HG02571 (cell line): ENCODE measurements around the gene RAB11FIP3.

Source experiments
- ATAC-seq: cut with Tn5 transposase; IDR thresholded peaks from one replicate; pipeline ENCODE4 v1.9.1; 2021; ENCODE audit warnings: mild to moderate bottlenecking, moderate library complexity; ENCODE audit not compliant: unreplicated experiment

Gene RAB11FIP3

DNA sequence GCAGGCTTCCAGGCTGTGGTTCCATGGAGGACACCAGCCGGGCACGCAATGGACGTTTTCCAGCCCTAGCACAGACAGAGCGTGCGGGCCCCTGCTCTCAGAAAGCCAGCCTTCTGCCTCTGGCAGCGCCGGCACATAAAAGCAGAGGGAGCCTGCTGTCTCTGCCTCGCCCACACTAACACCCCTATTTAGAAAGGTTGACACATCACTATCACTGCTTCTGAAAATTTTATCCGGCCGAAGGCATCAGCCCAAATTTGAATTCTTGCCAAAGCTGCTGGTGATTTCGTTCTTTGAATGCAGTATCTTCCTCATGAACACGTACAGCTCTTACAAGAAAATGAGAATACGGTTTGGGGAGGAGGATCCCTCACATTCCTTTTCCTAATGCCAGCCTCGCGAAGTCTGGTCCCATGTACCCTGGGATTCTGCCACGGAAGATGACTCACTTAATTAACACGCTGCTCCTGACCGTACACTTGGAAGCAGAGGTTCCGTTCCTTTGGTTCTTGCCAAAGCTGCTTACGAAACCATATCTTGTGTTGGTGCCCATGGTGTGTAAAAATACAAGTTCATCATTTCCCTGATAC lies 1.3 kb upstream of the RAB11FIP3 start:
- no peak for ATAC-seq

DNA sequence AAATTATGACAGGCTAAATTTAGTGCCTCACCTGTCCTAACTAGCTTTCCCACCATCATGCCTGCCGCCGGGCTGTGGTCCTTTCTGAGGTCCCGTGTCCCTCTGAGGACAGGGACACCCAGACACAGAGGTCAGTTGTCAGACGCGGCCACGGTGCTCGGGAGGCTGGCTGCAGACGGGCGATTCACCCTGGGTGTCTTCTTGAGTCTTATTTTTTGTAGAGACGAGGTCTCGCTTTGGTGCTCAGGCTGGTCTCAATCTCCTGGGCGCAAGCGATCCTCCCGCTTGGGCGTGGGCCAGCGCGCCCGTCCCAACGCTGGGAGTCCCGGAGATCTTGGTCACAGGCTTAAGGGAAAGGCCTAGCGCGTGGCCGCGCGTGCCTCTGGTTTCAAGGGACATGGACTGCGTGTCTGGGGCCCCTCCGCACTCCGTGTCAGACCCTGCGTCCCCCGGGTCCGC lies 797 bp upstream of the RAB11FIP3 start:
- ATAC-seq: no peak

DNA sequence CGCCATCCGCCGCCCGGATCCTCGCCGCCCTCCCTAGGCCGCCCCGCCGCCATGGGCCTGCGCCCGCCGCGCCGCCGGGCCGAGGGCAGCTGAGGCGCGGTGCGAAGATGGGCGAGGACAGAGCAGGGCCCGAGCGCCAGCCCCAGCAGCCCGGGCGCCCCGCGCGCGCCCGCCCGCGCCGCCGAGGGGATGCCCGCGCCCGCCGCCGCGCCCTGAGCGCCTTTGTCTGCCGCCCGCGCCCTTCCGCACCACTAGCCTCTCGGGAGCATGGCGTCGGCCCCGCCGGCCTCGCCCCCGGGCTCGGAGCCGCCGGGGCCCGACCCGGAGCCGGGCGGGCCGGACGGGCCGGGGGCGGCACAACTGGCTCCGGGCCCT lies 278 bp downstream of the RAB11FIP3 start:
- peak; percentile 23 for ATAC-seq

- peak; percentile 14 for ATAC-seq
Measured at GRCh38 chr16:426115-426905, 861 bp downstream of the RAB11FIP3 start.

- no peak for ATAC-seq
Measured at GRCh38 chr16:426906-427249, 1.4 kb downstream of the RAB11FIP3 start.

- no peak for ATAC-seq
Measured at GRCh38 chr16:427250-427649, 1.8 kb downstream of the RAB11FIP3 start.

DNA sequence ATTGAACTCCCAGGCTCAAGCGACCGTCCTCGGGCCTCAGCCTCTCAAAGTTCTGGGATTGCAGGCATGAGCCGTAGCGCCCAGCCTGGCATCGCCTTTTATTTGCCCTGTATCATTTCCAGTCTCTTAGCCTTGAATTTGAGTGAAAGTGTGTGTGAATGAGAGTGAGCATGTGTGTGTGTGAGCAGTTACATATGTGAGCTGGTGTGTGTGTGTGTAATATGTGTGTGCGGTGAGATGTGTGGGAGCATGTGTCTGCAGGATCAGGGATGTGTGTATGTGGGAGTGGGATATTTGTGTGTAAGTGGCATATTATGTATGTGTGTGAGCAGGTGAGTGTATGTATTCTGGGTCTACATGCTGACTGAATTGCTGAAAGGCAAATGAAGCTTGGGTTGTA lies 5.5 kb downstream of the RAB11FIP3 start:
- no peak for ATAC-seq

DNA sequence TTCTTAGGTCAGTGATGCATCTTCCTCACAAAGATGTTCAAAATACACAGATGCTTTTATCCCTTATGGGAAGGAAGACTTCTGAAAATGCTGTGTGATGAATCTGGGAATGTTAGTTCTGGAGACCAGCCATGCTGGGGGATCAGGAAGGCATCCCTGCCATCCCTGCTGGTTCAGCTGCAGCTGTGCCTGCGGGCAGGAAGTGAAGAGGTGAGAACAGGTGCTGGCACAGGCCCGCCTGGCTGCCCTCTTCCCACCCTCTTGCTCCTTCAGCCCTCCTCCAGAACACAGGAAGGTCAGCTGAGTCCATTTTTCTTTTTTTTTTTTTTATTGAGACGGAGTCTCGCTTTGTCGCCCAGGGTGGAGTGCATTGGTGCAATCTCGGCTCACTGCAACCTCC lies 15.2 kb downstream of the RAB11FIP3 start:
- ATAC-seq: no peak

DNA sequence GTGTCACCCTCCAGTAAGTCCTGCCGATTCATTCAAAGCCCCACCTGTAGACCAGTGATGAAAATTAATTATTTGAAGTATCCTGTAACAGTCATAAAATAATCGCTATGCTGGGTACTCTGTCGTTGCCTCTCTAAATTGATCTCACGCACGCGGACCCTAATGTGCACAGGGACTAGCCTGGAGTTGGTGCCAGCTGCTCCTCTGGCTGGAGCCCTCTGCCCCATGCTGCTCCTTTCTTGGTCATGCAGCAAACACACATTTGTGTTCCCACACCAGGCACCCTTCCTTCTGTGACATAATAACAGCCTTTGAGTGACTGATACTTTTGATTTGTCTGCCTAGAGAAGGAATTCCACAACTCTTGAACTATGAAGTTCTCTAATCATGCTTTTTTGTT lies 16.0 kb downstream of the RAB11FIP3 start:
- no peak for ATAC-seq

DNA sequence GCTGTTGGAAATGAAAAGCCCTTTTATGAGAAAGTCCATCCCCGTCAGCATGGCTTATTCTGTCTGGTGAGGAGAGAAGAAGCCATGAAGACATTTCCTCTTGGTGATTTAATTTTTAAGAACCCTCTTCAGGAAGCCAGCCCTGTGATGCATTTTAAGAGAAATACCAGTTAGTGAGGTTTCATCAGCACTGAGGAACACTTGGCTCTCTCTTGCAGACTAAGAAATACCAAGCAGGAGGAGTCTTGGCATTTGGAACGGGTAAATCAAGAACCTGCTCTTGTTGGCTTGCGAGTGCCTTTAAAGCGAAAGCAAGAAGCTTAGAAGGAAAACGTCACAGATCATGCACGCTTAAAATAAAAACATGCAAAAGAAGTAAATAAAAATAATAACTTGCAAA lies 17.5 kb downstream of the RAB11FIP3 start:
- ATAC-seq: no peak

GRCh38 chr16:444027-444426 lies 18.6 kb downstream of the RAB11FIP3 start:
- no peak for ATAC-seq

GRCh38 chr16:445566-445965 lies 20.1 kb downstream of the RAB11FIP3 start:
- no peak for ATAC-seq

GRCh38 chr16:450385-450784 lies 24.9 kb downstream of the RAB11FIP3 start:
- no peak for ATAC-seq

- no peak for ATAC-seq
Measured at GRCh38 chr16:450785-451512, 25.5 kb downstream of the RAB11FIP3 start.

- no peak for ATAC-seq
Measured at GRCh38 chr16:454397-454940, 29.0 kb downstream of the RAB11FIP3 start.

- ATAC-seq: no peak
Measured at GRCh38 chr16:455453-455852, 30.0 kb downstream of the RAB11FIP3 start.

GRCh38 chr16:456891-457483 lies 31.5 kb downstream of the RAB11FIP3 start:
- ATAC-seq: no peak

DNA sequence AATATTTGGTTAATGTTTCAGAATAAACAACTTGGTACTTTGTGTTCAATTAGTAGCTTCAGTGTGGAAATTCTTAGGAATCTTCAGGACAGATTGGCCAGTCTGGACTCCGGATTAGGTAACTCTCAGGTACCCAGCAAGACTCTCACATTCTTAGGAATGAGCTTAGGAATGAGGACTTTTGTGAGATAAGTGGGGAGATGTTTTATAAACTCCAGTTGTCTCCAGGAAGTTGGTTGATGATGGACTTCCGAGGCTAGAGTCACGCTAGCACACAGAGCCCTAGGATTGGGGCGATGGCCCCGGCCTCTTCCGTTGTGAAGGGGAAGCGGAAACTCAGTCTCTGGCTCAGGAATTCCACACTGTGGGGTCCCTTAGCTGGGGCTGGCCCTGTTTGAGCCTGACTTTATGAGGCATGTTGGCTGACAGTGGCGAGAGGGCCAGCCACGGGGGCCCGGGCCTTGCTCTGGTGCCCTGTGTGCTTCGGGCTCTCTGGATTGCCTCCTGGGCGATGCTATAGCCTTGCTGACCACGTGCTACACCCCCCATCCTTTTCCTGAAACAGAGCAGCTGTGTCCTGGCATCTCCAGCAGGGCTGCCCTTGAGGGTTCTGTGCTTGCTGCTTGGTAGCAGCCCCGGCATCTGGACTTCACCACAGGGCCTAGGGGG lies 32.4 kb downstream of the RAB11FIP3 start:
- no peak for ATAC-seq

GRCh38 chr16:459761-460160 lies 34.3 kb downstream of the RAB11FIP3 start:
- ATAC-seq: no peak

DNA sequence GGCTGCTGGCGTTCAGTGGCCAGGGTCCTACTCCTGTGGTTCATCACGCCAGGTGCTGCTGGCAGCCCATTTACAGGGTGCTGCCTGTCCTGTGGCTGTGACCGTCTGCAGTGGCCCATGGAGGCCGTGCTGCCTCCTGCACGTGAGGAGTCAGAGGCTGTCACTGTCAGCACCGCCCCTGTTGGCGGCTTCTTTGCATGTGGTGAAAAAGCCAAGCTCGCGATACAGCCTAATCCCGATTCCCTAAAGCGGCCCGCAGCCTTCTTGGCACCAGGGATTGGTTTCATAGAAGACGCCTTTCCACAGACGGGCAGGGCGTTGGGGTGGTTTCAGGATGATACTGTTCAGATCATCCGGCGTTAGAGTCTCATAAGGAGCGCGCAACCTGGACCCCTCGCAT lies 35.3 kb downstream of the RAB11FIP3 start:
- ATAC-seq: no peak

DNA sequence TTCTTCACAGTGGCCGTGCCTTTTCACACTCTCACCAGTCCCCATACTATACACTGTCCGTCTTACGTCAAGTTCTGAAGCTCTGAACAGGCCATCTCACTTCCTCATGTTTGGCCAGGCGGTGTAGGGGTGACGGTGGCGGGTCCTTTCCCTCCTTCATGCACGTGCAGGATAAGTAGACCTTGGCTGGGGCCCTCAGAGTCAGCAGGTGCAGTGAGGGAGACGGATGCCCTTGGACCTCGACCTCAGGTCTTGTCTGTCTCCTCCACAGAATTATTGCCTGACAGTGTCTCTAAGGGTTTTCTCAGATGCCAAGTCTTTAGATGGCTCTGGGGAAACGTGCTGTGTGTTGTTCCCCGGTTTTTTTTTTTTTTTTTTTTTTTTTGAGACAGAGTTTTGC lies 37.6 kb downstream of the RAB11FIP3 start:
- no peak for ATAC-seq
